H9 (cell line): ENCODE data around the gene SRL. TPM values are rescaled to one million over a fixed set of nuclear protein-coding genes. Genes with fewer than 3 reads are reported as not detected.

Source experiments
- DNase-seq: peaks from one replicate; pipeline ENCODE4 v3.0.0-alpha.2; 2017
- H2AFZ ChIP-seq: one replicate; pipeline ENCODE4 v1.6.1; 2013; ENCODE audit warnings: mild to moderate bottlenecking, low read length, control low read depth, moderate library complexity
- H2AK5ac ChIP-seq: 2 replicates; pipeline ENCODE4 v1.6.1; 2013; ENCODE audit warnings: low read length, control low read depth, mixed read lengths; ENCODE audit not compliant: insufficient read length
- H2BK120ac ChIP-seq: one replicate; pipeline ENCODE4 v1.6.1; 2013; ENCODE audit warnings: low read depth, mild to moderate bottlenecking, low read length, control low read depth, inconsistent platforms; ENCODE audit not compliant: poor library complexity, severe bottlenecking
- H2BK12ac ChIP-seq: 2 replicates; pipeline ENCODE4 v1.6.1; 2013; ENCODE audit warnings: low read length, control low read depth, mixed read lengths, low read depth; ENCODE audit not compliant: insufficient read length
- H2BK15ac ChIP-seq: 2 replicates; pipeline ENCODE4 v1.6.1; 2013; ENCODE audit warnings: low read depth, low read length, control low read depth
- H2BK20ac ChIP-seq: one replicate; pipeline ENCODE4 v1.6.1; 2013; ENCODE audit warnings: low read depth, mild to moderate bottlenecking, low read length, control low read depth, inconsistent platforms; ENCODE audit not compliant: poor library complexity, severe bottlenecking
- H2BK5ac ChIP-seq: 2 replicates; pipeline ENCODE4 v1.6.1; 2013; ENCODE audit warnings: low read length, control low read depth, mixed read lengths; ENCODE audit not compliant: insufficient read length
- H3K14ac ChIP-seq: 2 replicates; pipeline ENCODE4 v1.6.1; 2013; ENCODE audit warnings: low read length, control low read depth; ENCODE audit not compliant: insufficient read depth
- H3K18ac ChIP-seq: 2 replicates; pipeline ENCODE4 v1.6.1; 2013; ENCODE audit warnings: low read depth, mild to moderate bottlenecking, mixed read lengths, low read length, control low read depth; ENCODE audit not compliant: insufficient read length
- H3K23ac ChIP-seq: 2 replicates; pipeline ENCODE4 v1.6.1; 2013; ENCODE audit warnings: low read length, control low read depth, mixed read lengths, low read depth; ENCODE audit not compliant: insufficient read length
- H3K23me2 ChIP-seq: 2 replicates; pipeline ENCODE4 v1.6.1; 2013; ENCODE audit warnings: low read depth, mild to moderate bottlenecking, mixed read lengths, low read length, control low read depth; ENCODE audit not compliant: insufficient read length, poor library complexity, severe bottlenecking
- H3K27ac ChIP-seq: 2 replicates; pipeline ENCODE4 v1.5.1; 2013; ENCODE audit warnings: low read length, control low read depth, mixed read lengths, low read depth; ENCODE audit not compliant: insufficient read length
- H3K27me3 ChIP-seq: 2 replicates; pipeline ENCODE4 v1.6.1; 2013; ENCODE audit warnings: low read length, control low read depth, inconsistent platforms; ENCODE audit not compliant: insufficient read depth
- H3K4ac ChIP-seq: 2 replicates; pipeline ENCODE4 v1.6.1; 2013; ENCODE audit warnings: low read depth, mild to moderate bottlenecking, control low read depth, inconsistent platforms, low read length, moderate library complexity
- H3K4me1 ChIP-seq: 2 replicates; pipeline ENCODE4 v1.6.1; 2013; ENCODE audit warnings: low read length, control low read depth, inconsistent platforms; ENCODE audit not compliant: insufficient read depth
- H3K4me2 ChIP-seq: 2 replicates; pipeline ENCODE4 v1.6.1; 2013; ENCODE audit warnings: low read length, control low read depth, mixed read lengths; ENCODE audit not compliant: insufficient read length, insufficient read depth
- H3K56ac ChIP-seq: 2 replicates; pipeline ENCODE4 v1.6.1; 2013; ENCODE audit warnings: low read depth, mild to moderate bottlenecking, mixed read lengths, low read length, control low read depth; ENCODE audit not compliant: insufficient read length
- H3K79me1 ChIP-seq: 2 replicates; pipeline ENCODE4 v1.6.1; 2013; ENCODE audit warnings: low read depth, mild to moderate bottlenecking, moderate library complexity, low read length, control low read depth, inconsistent platforms; ENCODE audit not compliant: insufficient read depth, poor library complexity, severe bottlenecking
- H3K79me2 ChIP-seq: 2 replicates; pipeline ENCODE4 v1.6.1; 2013; ENCODE audit warnings: low read length, control low read depth, inconsistent platforms; ENCODE audit not compliant: insufficient read depth
- H3K9ac ChIP-seq: 2 replicates; pipeline ENCODE4 v1.6.1; 2013; ENCODE audit warnings: low read length, control low read depth, mixed read lengths; ENCODE audit not compliant: insufficient read length; ENCODE audit errors: extremely low read depth
- H3K9me3 ChIP-seq: one replicate; pipeline ENCODE4 v1.6.1; 2013; ENCODE audit warnings: low read depth, low read length, inconsistent platforms; ENCODE audit not compliant: control insufficient read depth
- H3T11ph ChIP-seq: one replicate; pipeline ENCODE4 v1.6.1; 2013; ENCODE audit warnings: mild to moderate bottlenecking, low read length, control low read depth, inconsistent platforms
- H4K20me1 ChIP-seq: one replicate; pipeline ENCODE4 v1.6.1; 2013; ENCODE audit not compliant: control insufficient read depth, insufficient read length, insufficient read depth
- H4K5ac ChIP-seq: 2 replicates; pipeline ENCODE4 v1.6.1; 2013; ENCODE audit warnings: low read depth, mild to moderate bottlenecking, mixed read lengths, low read length, control low read depth; ENCODE audit not compliant: insufficient read length
- H4K8ac ChIP-seq: replicated peaks from 2 replicates; pipeline ENCODE4 v1.6.1; 2013; ENCODE audit warnings: low read length, control low read depth, mixed read lengths, low read depth; ENCODE audit not compliant: insufficient read length
- H4K91ac ChIP-seq: 2 replicates; pipeline ENCODE4 v1.6.1; 2013; ENCODE audit warnings: low read depth, mild to moderate bottlenecking, moderate library complexity, mixed read lengths, low read length, control low read depth; ENCODE audit not compliant: insufficient read length
- H3K27ac Mint-ChIP-seq, 3 experiments: 2 replicates in 2 of 3; 3 replicates in 1 of 3; pipeline ENCODE4 v1.8.0; 2020 to 2021; ENCODE audit warnings: mixed read lengths in 3 of 3, mild to moderate bottlenecking in 1 of 3, moderate library complexity in 1 of 3
- H3K27me3 Mint-ChIP-seq: 2 replicates; pipeline ENCODE4 v1.8.0; 2021; ENCODE audit warnings: low read depth, mild to moderate bottlenecking, moderate library complexity, mixed read lengths
- H3K36me3 Mint-ChIP-seq, 3 experiments: 2 replicates in 2 of 3; 3 replicates in 1 of 3; pipeline ENCODE4 v1.8.0; 2020 to 2021; ENCODE audit warnings: low read depth in 3 of 3, mixed read lengths in 3 of 3; ENCODE audit not compliant: insufficient read depth in 1 of 3
- H3K4me1 Mint-ChIP-seq, 2 experiments: 2 replicates each; pipeline ENCODE4 v1.8.0; 2020; ENCODE audit warnings: mixed read lengths in 2 of 2
- H3K4me3 Mint-ChIP-seq, 2 experiments: 2 replicates in 1 of 2; 3 replicates in 1 of 2; pipeline ENCODE4 v1.8.0; 2020 to 2021; ENCODE audit warnings: mild to moderate bottlenecking in 2 of 2, mixed read lengths in 2 of 2, moderate library complexity in 1 of 2
- H3K9me3 Mint-ChIP-seq, 2 experiments: 2 replicates in 1 of 2; 3 replicates in 1 of 2; pipeline ENCODE4 v1.8.0; 2020; ENCODE audit warnings: mild to moderate bottlenecking in 2 of 2, mixed read lengths in 2 of 2, moderate library complexity in 1 of 2
- WGBS: extraction: QIAGEN DNeasy Blood & Tissue Kit; methylation state at CpG from one replicate; pipeline ENCODE4 v1.1.7; 2013; ENCODE audit warnings: missing lambda C conversion rate, low lambda C conversion rate, mixed read lengths; ENCODE audit not compliant: insufficient read length; ENCODE audit errors: extremely low coverage; 5-methylcytosine and 5-hydroxymethylcytosine counted together
- total RNA-seq: library from RNA; stranded (reverse); gene quantifications from 2 replicates; pipeline ENCODE4 v1.2.1, GENCODE V29; 2021
- TF ChIP-seq, protein P1 (sequence below): fragments of 200-600 bp; sonication (generic); conservative IDR thresholded peaks from 3 replicates; pipeline ENCODE4 v1.8.0; 2021; ENCODE audit warnings: antibody characterized with exemption, mild to moderate bottlenecking

SRL gene
- total RNA-seq, 1 experiment from 2014 or later: not detected

DNA sequence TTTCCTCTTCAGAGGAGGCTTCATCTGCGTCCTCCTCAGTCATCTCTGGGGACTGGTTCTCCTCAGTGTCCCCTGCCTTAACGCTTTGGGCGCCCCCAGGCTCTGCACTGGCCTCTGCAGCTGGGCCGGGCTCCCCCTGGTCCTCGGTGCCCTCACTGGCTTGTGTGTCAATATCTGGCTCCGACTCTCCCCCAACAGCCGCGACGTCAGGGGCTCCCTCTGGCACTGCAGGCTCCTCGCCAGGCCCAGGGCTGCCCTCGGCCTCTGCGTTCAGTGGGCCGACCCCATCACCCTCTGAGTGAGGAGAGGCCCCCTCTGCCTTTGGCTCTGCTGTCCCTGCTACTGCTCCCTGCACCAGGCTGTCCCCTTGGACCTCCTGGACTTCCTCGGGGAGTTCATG, 34.7 kb downstream of the SRL start:
- H3K14ac ChIP-seq: no peak overlapping the region; the same call in 1 of the 2 replicates
- no peak overlapping the region for H2AFZ ChIP-seq
- H3K79me1 ChIP-seq: no peaks in the 10 kb centered on the region
- H3K4me2 ChIP-seq: no peak overlapping the region
- no peaks in the 10 kb centered on the region for H3K79me2 ChIP-seq
- no peaks in the 10 kb centered on the region for H3K27me3 ChIP-seq
- H3K4me1 ChIP-seq: no peaks in the 10 kb centered on the region
- no peak overlapping the region for H3K27ac Mint-ChIP-seq
- H4K5ac ChIP-seq: no peak overlapping the region
- DNase-seq: no peak
- H4K8ac ChIP-seq: no peak overlapping the region
- H2BK5ac ChIP-seq: no peak overlapping the region
- H4K20me1 ChIP-seq: no peaks in the 10 kb centered on the region
- H2BK15ac ChIP-seq: no peak overlapping the region
- no peaks in the 10 kb centered on the region for H3K9me3 ChIP-seq
- H3K23ac ChIP-seq: no peak overlapping the region
- no peak overlapping the region for H2BK120ac ChIP-seq
- TF ChIP-seq, protein P1, sequence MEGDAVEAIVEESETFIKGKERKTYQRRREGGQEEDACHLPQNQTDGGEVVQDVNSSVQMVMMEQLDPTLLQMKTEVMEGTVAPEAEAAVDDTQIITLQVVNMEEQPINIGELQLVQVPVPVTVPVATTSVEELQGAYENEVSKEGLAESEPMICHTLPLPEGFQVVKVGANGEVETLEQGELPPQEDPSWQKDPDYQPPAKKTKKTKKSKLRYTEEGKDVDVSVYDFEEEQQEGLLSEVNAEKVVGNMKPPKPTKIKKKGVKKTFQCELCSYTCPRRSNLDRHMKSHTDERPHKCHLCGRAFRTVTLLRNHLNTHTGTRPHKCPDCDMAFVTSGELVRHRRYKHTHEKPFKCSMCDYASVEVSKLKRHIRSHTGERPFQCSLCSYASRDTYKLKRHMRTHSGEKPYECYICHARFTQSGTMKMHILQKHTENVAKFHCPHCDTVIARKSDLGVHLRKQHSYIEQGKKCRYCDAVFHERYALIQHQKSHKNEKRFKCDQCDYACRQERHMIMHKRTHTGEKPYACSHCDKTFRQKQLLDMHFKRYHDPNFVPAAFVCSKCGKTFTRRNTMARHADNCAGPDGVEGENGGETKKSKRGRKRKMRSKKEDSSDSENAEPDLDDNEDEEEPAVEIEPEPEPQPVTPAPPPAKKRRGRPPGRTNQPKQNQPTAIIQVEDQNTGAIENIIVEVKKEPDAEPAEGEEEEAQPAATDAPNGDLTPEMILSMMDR: no peak
- no peak overlapping the region for H2BK12ac ChIP-seq
- no peaks in the 10 kb centered on the region for H3K23me2 ChIP-seq
- H3K4me3 Mint-ChIP-seq: no peak overlapping the region
- H3K9ac ChIP-seq: no peak overlapping the region
- no peak overlapping the region for H2AK5ac ChIP-seq
- H3K9me3 Mint-ChIP-seq: no peaks in the 10 kb centered on the region
- no CpG with 5 or more reads among the region's 14 CpGs for WGBS
- peaks cover 0 to 7% of the 10 kb centered on the region in 2 experiments; a peak in 2 of 4 replicates for H3K4me1 Mint-ChIP-seq
- H3K4ac ChIP-seq: no peak overlapping the region
- no peak overlapping the region for H4K91ac ChIP-seq
- H3K27me3 Mint-ChIP-seq: peaks cover 4% of the 10 kb centered on the region
- no peaks in the 10 kb centered on the region for H3K36me3 Mint-ChIP-seq
- no peak overlapping the region for H3K56ac ChIP-seq
- H2BK20ac ChIP-seq: no peak overlapping the region
- H3T11ph ChIP-seq: no peak overlapping the region
- no peak overlapping the region for H3K27ac ChIP-seq
- H3K18ac ChIP-seq: no peak overlapping the region
